OCI-LY7 (cell line): Measurements from ENCODE around the gene GLE1.

Source experiments
- EZH2phosphoT487 ChIP-seq: fragments of 200-600 bp; sonication (generic); IDR thresholded peaks from 2 replicates; pipeline ENCODE4 v1.6.1; 2018; ENCODE audit warnings: low read depth, borderline replicate concordance, mild to moderate bottlenecking, mixed run types, antibody characterized with exemption, low read length, moderate library complexity, mixed read lengths
- TF ChIP-seq, protein P1 (sequence below): fragments of 200-600 bp; sonication (generic); conservative IDR thresholded peaks from 2 replicates; pipeline ENCODE4 v1.5.1; 2014; ENCODE audit warnings: mild to moderate bottlenecking, antibody characterized with exemption, low read length, moderate library complexity, mixed read lengths

GRCh38 chr9:128556926-128557634 is 52.6 kb downstream of the GLE1 start:
- TF ChIP-seq, protein P1, sequence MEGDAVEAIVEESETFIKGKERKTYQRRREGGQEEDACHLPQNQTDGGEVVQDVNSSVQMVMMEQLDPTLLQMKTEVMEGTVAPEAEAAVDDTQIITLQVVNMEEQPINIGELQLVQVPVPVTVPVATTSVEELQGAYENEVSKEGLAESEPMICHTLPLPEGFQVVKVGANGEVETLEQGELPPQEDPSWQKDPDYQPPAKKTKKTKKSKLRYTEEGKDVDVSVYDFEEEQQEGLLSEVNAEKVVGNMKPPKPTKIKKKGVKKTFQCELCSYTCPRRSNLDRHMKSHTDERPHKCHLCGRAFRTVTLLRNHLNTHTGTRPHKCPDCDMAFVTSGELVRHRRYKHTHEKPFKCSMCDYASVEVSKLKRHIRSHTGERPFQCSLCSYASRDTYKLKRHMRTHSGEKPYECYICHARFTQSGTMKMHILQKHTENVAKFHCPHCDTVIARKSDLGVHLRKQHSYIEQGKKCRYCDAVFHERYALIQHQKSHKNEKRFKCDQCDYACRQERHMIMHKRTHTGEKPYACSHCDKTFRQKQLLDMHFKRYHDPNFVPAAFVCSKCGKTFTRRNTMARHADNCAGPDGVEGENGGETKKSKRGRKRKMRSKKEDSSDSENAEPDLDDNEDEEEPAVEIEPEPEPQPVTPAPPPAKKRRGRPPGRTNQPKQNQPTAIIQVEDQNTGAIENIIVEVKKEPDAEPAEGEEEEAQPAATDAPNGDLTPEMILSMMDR, result no peak
- TF ChIP-seq EZH2phosphoT487, result no peak
